Endodermal cell (in vitro differentiated cells): ENCODE results near the gene REPS2. TPM values are rescaled to one million over a fixed set of nuclear protein-coding genes. Genes with fewer than 3 reads are reported as not detected.

Source experiments
- DNase-seq: peaks from one replicate; pipeline ENCODE4 v3.0.0-alpha.2; 2017
- H3K27ac ChIP-seq: 2 replicates; pipeline ENCODE4 v1.5.1; 2013; ENCODE audit warnings: mild to moderate bottlenecking, low read depth, low read length, moderate library complexity
- H3K27me3 ChIP-seq: 2 replicates; pipeline ENCODE4 v1.6.1; 2013; ENCODE audit warnings: mild to moderate bottlenecking, low read length, moderate library complexity; ENCODE audit not compliant: insufficient read depth, control insufficient read depth, poor library complexity, severe bottlenecking
- H3K36me3 ChIP-seq: 2 replicates; pipeline ENCODE4 v1.7.0; 2013; ENCODE audit warnings: mild to moderate bottlenecking, low read length, moderate library complexity; ENCODE audit not compliant: control insufficient read depth, insufficient read depth
- H3K4me1 ChIP-seq: one replicate; pipeline ENCODE4 v1.7.0; 2013; ENCODE audit warnings: low read length; ENCODE audit not compliant: control insufficient read depth, insufficient read depth
- H3K4me3 ChIP-seq: 2 replicates; pipeline ENCODE4 v1.5.1; 2013; ENCODE audit warnings: mild to moderate bottlenecking, low read length, moderate library complexity
- H3K9ac ChIP-seq: 2 replicates; pipeline ENCODE4 v1.6.1; 2013; ENCODE audit warnings: mild to moderate bottlenecking, low read length, moderate library complexity; ENCODE audit not compliant: poor library complexity, severe bottlenecking; ENCODE audit errors: extremely low read depth
- H3K9me3 ChIP-seq: 2 replicates; pipeline ENCODE4 v1.6.1; 2013; ENCODE audit warnings: mild to moderate bottlenecking, low read length, moderate library complexity; ENCODE audit not compliant: control insufficient read depth
- H3K27ac Mint-ChIP-seq: 2 replicates; pipeline ENCODE4 v1.8.0; 2020; ENCODE audit warnings: mixed read lengths
- H3K27me3 Mint-ChIP-seq: 2 replicates; pipeline ENCODE4 v1.8.0; 2021; ENCODE audit warnings: mild to moderate bottlenecking, mixed read lengths; ENCODE audit not compliant: insufficient read depth
- H3K36me3 Mint-ChIP-seq: 2 replicates; pipeline ENCODE4 v1.8.0; 2020; ENCODE audit warnings: low read depth, mixed read lengths
- H3K4me1 Mint-ChIP-seq: 2 replicates; pipeline ENCODE4 v1.8.0; 2020; ENCODE audit warnings: mixed read lengths
- H3K4me3 Mint-ChIP-seq: 2 replicates; pipeline ENCODE4 v1.8.0; 2020; ENCODE audit warnings: mild to moderate bottlenecking, moderate library complexity, mixed read lengths
- H3K9me3 Mint-ChIP-seq: 2 replicates; pipeline ENCODE4 v1.8.0; 2020; ENCODE audit warnings: mild to moderate bottlenecking, mixed read lengths
- WGBS, 2 experiments: methylation state at CpG; one replicate each; pipeline versions ENCODE4 v1.1.5 to v1.1.7; 2013; ENCODE audit warnings: missing lambda C conversion rate in 2 of 2, mixed read lengths in 1 of 2; ENCODE audit not compliant: insufficient coverage in 1 of 2, insufficient read length in 1 of 2; 5-methylcytosine and 5-hydroxymethylcytosine counted together
- total RNA-seq, 2 donors: library from RNA; stranded (reverse); fragmentation: NEBNext Ultra II Directional in 1 of 2; extraction: Animal tissue kit (Norgen Biotek cat#: 25700) in 1 of 2; gene quantifications; 2 replicates in 1 of 2; 3 replicates in 1 of 2; pipeline ENCODE4 v1.2.1, GENCODE V29; 2021
- TF ChIP-seq, protein P1 (sequence below): fragments of 200-600 bp; sonication (generic); conservative IDR thresholded peaks from 2 replicates; pipeline ENCODE4 v1.5.0; 2021; ENCODE audit warnings: antibody characterized with exemption, mild to moderate bottlenecking

Gene REPS2
- total RNA-seq, 2 donors from 2014 or later: 4.3 to 16.6 TPM

DNA sequence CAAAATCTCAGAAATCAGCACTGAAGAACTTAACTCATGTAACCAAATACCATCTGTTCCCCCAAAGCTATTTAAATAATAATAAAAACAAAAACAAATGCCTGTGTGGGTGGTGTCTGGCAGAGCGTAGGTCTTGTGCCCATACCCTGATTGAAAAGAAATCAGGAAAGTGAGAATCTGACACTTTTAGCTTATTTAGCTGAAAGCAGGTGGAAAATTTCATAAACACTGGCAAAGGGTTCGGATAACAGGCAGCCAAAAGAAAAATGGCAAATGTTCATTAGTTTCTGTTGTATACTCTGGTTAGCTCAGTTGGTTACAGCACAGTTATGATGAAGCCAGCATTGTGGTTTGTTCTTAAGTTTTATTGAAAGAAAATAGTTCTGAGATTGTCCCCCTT lies 48.3 kb downstream of the REPS2 start:
- Mint-ChIP-seq H3K36me3 (no peaks in the 10 kb centered on the region), H3K4me1 (peaks cover 8% of the 10 kb centered on the region), H3K4me3 (no peak overlapping the region), H3K9me3 (no peaks in the 10 kb centered on the region), H3K27ac (no peak overlapping the region), H3K27me3 (peaks cover 4% of the 10 kb centered on the region)
- Histone ChIP-seq H3K4me1 (no peaks in the 10 kb centered on the region), H3K27me3 (no peaks in the 10 kb centered on the region), H3K36me3 (no peaks in the 10 kb centered on the region), H3K27ac (no peak overlapping the region), H3K9me3 (no peaks in the 10 kb centered on the region), H3K9ac (no peak overlapping the region), H3K4me3 (no peak overlapping the region)
- 85% methylated on average over 2 of the region's 2 CpGs; no CpG with 5 or more reads in 1 of the 2 experiments for WGBS, 2 experiments
- TF ChIP-seq, protein P1, sequence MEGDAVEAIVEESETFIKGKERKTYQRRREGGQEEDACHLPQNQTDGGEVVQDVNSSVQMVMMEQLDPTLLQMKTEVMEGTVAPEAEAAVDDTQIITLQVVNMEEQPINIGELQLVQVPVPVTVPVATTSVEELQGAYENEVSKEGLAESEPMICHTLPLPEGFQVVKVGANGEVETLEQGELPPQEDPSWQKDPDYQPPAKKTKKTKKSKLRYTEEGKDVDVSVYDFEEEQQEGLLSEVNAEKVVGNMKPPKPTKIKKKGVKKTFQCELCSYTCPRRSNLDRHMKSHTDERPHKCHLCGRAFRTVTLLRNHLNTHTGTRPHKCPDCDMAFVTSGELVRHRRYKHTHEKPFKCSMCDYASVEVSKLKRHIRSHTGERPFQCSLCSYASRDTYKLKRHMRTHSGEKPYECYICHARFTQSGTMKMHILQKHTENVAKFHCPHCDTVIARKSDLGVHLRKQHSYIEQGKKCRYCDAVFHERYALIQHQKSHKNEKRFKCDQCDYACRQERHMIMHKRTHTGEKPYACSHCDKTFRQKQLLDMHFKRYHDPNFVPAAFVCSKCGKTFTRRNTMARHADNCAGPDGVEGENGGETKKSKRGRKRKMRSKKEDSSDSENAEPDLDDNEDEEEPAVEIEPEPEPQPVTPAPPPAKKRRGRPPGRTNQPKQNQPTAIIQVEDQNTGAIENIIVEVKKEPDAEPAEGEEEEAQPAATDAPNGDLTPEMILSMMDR: no peak
- no peak for DNase-seq

DNA sequence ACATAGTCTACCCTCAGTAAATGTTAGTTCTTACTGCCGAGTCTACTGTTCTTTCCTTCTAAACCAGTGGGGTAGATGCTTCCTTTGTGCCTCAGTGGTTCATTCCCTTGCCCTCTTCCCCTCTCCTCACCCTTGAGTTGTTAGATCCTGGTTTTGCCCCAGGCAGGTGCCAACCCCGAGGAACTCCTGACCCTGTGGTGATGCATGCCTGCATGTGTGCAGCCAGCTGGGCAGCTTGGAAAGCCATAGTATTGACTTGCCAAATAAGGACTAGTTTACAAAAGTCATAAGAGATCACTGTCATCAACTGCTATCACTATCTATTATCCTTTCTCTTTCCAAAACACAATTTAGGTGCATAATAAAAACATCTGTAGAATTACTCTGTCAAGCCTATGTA lies 50.9 kb downstream of the REPS2 start:
- WGBS, 2 experiments: 100% methylated on average over 2 of the region's 2 CpGs; no CpG with 5 or more reads in 1 of the 2 experiments
- H3K4me1 Mint-ChIP-seq: peaks cover 8% of the 10 kb centered on the region
- H3K36me3 Mint-ChIP-seq: peaks cover 2% of the 10 kb centered on the region
- Histone ChIP-seq H3K4me3 (no peak overlapping the region), H3K36me3 (no peaks in the 10 kb centered on the region), H3K9me3 (no peaks in the 10 kb centered on the region), H3K27me3 (no peaks in the 10 kb centered on the region), H3K27ac (no peak overlapping the region), H3K4me1 (no peaks in the 10 kb centered on the region), H3K9ac (no peak overlapping the region)
- TF ChIP-seq, protein P1: no peak
- H3K9me3 Mint-ChIP-seq: no peaks in the 10 kb centered on the region
- H3K4me3 Mint-ChIP-seq: no peak overlapping the region
- H3K27ac Mint-ChIP-seq: no peak overlapping the region
- DNase-seq: no peak
- peaks cover 7% of the 10 kb centered on the region for H3K27me3 Mint-ChIP-seq

DNA sequence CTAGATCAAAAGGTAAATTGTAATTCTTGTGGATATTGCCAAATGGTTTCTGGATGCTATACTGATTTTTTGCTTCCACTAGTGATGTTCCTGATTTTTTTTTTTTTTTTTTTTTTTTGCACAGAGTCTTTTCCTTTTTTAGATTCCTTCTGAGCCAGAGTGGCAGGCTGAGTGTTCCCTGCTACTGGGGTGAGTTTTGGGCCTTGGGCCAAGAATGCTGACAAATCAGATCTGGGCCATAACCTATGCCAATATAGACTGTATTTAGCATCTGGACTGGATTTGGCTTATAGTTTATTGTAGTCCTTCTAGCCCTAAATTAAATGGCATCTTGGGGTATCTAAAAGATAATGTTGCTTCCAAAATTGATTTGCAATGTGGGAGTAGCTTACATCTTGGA lies 52.8 kb downstream of the REPS2 start:
- no peak overlapping the region for H3K9ac ChIP-seq
- Mint-ChIP-seq H3K9me3 (no peaks in the 10 kb centered on the region), H3K27me3 (peaks cover 12% of the 10 kb centered on the region), H3K4me3 (no peak overlapping the region), H3K27ac (no peak overlapping the region), H3K4me1 (peaks cover 12% of the 10 kb centered on the region), H3K36me3 (peaks cover 2% of the 10 kb centered on the region)
- no peak overlapping the region for H3K27ac ChIP-seq
- no peak overlapping the region for H3K4me3 ChIP-seq
- TF ChIP-seq, protein P1: no peak
- H3K36me3 ChIP-seq: no peaks in the 10 kb centered on the region
- H3K9me3 ChIP-seq: no peaks in the 10 kb centered on the region
- DNase-seq: no peak
- no peaks in the 10 kb centered on the region for H3K4me1 ChIP-seq
- no peaks in the 10 kb centered on the region for H3K27me3 ChIP-seq
